ENCODE data around the gene SUGCT. TPM values are rescaled to one million over a fixed set of nuclear protein-coding genes. Genes with fewer than 3 reads are reported as not detected.

The SUGCT gene
- total RNA-seq, 1 experiment from 2014 or later, result 5.4 TPM

- Histone ChIP-seq H3K27me3 (ENCODE audit: insufficient read depth, low read length) (no peaks in the 10 kb centered on the region), H3K27ac (ENCODE audit: insufficient read length, low read depth, low read length) (no peak overlapping the region), H3K79me1 (ENCODE audit: insufficient read depth, low read depth, low read length, poor library complexity, severe bottlenecking) (no peaks in the 10 kb centered on the region), H4K91ac (ENCODE audit: insufficient read length, low read depth, low read length) (no peak overlapping the region), H2BK20ac (ENCODE audit: low read depth, low read length, poor library complexity, severe bottlenecking) (no peak overlapping the region), H2BK12ac (ENCODE audit: insufficient read length, low read depth, low read length) (no peak overlapping the region), H4K20me1 (ENCODE audit: control insufficient read depth, insufficient read depth, insufficient read length) (no peaks in the 10 kb centered on the region), H2BK5ac (ENCODE audit: insufficient read length, low read length) (no peak overlapping the region), H3K23me2 (ENCODE audit: insufficient read length, low read depth, low read length, poor library complexity, severe bottlenecking) (no peaks in the 10 kb centered on the region), H3K4me2 (ENCODE audit: insufficient read depth, insufficient read length, low read length) (no peak overlapping the region), H3K4me1 (ENCODE audit: insufficient read depth, low read length) (no peaks in the 10 kb centered on the region), H3K18ac (ENCODE audit: insufficient read length, low read depth, low read length) (no peak overlapping the region), H3K79me2 (ENCODE audit: insufficient read depth, low read length) (peaks cover 4% of the 10 kb centered on the region; the same call in 1 of the 2 replicates), H3K4ac (ENCODE audit: low read depth, low read length) (no peak overlapping the region), H2BK120ac (ENCODE audit: low read depth, low read length, poor library complexity, severe bottlenecking) (no peak overlapping the region), H3K9me3 (ENCODE audit: control insufficient read depth, low read depth, low read length) (no peaks in the 10 kb centered on the region), H3K23ac (ENCODE audit: insufficient read length, low read depth, low read length) (no peak overlapping the region), H3K9ac (ENCODE audit: extremely low read depth, insufficient read length, low read length) (no peak overlapping the region), H2BK15ac (ENCODE audit: low read depth, low read length) (no peak overlapping the region), H2AK5ac (ENCODE audit: insufficient read length, low read length) (no peak overlapping the region), H4K5ac (ENCODE audit: insufficient read length, low read depth, low read length) (no peak overlapping the region), H3K56ac (ENCODE audit: insufficient read length, low read depth, low read length) (no peak overlapping the region), H2AFZ (ENCODE audit: low read length) (no peak overlapping the region), H3T11ph (ENCODE audit: low read length) (no peak overlapping the region), H3K14ac (ENCODE audit: insufficient read depth, low read length) (no peak overlapping the region), H4K8ac (replicated peaks; ENCODE audit: insufficient read length, low read depth, low read length) (no peak overlapping the region)
- H3K9me3 Mint-ChIP-seq, result no peaks in the 10 kb centered on the region; a peak in 1 of 5 replicates
- no peak for DNase-seq
- WGBS (ENCODE audit: extremely low coverage, insufficient read length, low lambda C conversion rate), result no CpG with 5 or more reads among the region's 2 CpGs
- peaks cover 4 to 10% of the 10 kb centered on the region in 2 experiments for H3K4me1 Mint-ChIP-seq
- no peak overlapping the region for H3K27ac Mint-ChIP-seq
- peaks cover 0 to 3% (median 3%) of the 10 kb centered on the region in 3 experiments; a peak in 3 of 7 replicates for H3K36me3 Mint-ChIP-seq (ENCODE audit: insufficient read depth in 1 of 3, low read depth in 3 of 3)
- no peak for TF ChIP-seq CTCF (conservative IDR thresholded peaks at IDR 0.05)
- H3K27me3 Mint-ChIP-seq (ENCODE audit: low read depth), result peaks cover 16% of the 10 kb centered on the region
- no peak overlapping the region for H3K4me3 Mint-ChIP-seq
These were observed 2.8 kb downstream of the SUGCT start for GRCh38 chr7:40137563-40137962.
